ENCODE data around the gene SFRP5. TPM values are rescaled to one million over a fixed set of nuclear protein-coding genes. Genes with fewer than 3 reads are reported as not detected.

SFRP5 gene
- total and polyA plus RNA-seq, 2 of the 13 experiments (the other 11 are each of a cell fraction or from before 2014, with no cell fraction given) = 0.32 to 1.7 TPM

GRCh38 chr10:97782455-97783228 is 10.8 kb upstream of the SFRP5 start:
- ChIA-PET CTCF (ENCODE audit: low intra/inter-chr PET ratio, low total read pairs) (no interaction called here), POLR2A (no interaction called here)
- in situ Hi-C loops (cut with HindIII; ENCODE audit: extremely low pct_ligation_motif_present, low pct_unique_long_range_greater_than_20kb) = no loop called here
- TF ChIP-seq ZFP36L2 (CRISPR knock-in tag; IDR thresholded peaks at IDR 0.05) (no peak), BCLAF1 (IDR thresholded peaks at IDR 0.05) (no peak), CBX1 (IDR thresholded peaks at IDR 0.05; ENCODE audit: low read depth) (no peak), ZNF281 (CRISPR knock-in tag; IDR thresholded peaks at IDR 0.05; ENCODE audit: borderline replicate concordance) (0 out of 2 replicates have a peak, but pooled peaks have one; percentile 23), CEBPG (CRISPR knock-in tag; IDR thresholded peaks at IDR 0.05) (peak; percentile 20; the same call in 1 of the 2 replicates)
- intact Hi-C loops (cut with micrococcal nuclease; ENCODE audit: unreplicated experiment) = loop anchor here (10.0 kb wide), 1 partner anchor 262 kb away; no protein-coding TSS in a partner anchor
- Histone ChIP-seq H3K4me1 (ENCODE audit: insufficient read depth, low read length) (peaks cover 63% of the 10 kb centered on the region), H3K9me3 (ENCODE audit: low read length) (no peaks in the 10 kb centered on the region), H3K27ac (ENCODE audit: extremely low read length, insufficient read depth, low read length) (no peak overlapping the region), H3K27me3 (ENCODE audit: control insufficient read depth in 1 of 2, insufficient read depth in 2 of 2, low read length in 2 of 2) (peaks cover 2 to 4% of the 10 kb centered on the region in 2 experiments; a peak in 2 of 5 replicates), H3K4me3 (replicated peaks in 1 of 3; ENCODE audit: insufficient read depth in 1 of 3, low read depth in 2 of 3, low read length in 3 of 3) (no peak overlapping the region), H4K20me1 (ENCODE audit: insufficient read depth, low read length) (peaks cover 2% of the 10 kb centered on the region; the same call in 1 of the 2 replicates), H3K9ac (ENCODE audit: insufficient read depth, low read depth, low read length) (no peak overlapping the region), H3K4me2 (ENCODE audit: low read depth, low read length) (no peak overlapping the region), H3K79me2 (ENCODE audit: insufficient read depth, low read length) (no peaks in the 10 kb centered on the region), H3K36me3 (replicated peaks in 1 of 2; ENCODE audit: control insufficient read depth in 1 of 2, insufficient read depth in 2 of 2, low read length in 2 of 2) (no peaks in the 10 kb centered on the region), H2AFZ (ENCODE audit: low read length) (no peak overlapping the region)
- WGBS (ENCODE audit: low lambda C conversion rate) = 28% methylated on average over 10 of the region's 11 CpGs
- no TSS peak for BruUV-seq (replicated peaks)
- no peak for DNase-seq (ENCODE audit: low spot score)
- peak; percentile 30 for FAIRE-seq
- ATAC-seq = peak; percentile 11; the same call in 1 of the 3 replicates
